Tibial nerve (tissue), 4 donors: ENCODE results near the gene SLC35G3. TPM values are rescaled to one million over a fixed set of nuclear protein-coding genes. Genes with fewer than 3 reads are reported as not detected.

ENCODE experiments used
- DNase-seq, 2 donors: peaks; one replicate each; pipeline ENCODE4 v3.0.0-alpha.2; 2019; ENCODE audit warnings: low spot score in 2 of 2
- H3K27ac ChIP-seq, 4 donors: fragments of 200-600 bp; sonication (generic) in 3 of 4; one replicate each; pipeline ENCODE4 v1.5.1; 2017 to 2019; ENCODE audit warnings: mild to moderate bottlenecking in 1 of 4
- H3K27me3 ChIP-seq, 2 donors: fragments of 200-600 bp; sonication (generic) in 1 of 2; one replicate each; pipeline versions ENCODE4 v1.5.1 to v1.6.0; 2017 to 2019
- H3K36me3 ChIP-seq, 3 donors: fragments of 200-600 bp; sonication (generic); one replicate each; pipeline ENCODE4 v1.5.1; 2018 to 2019
- H3K4me1 ChIP-seq, 4 donors: fragments of 200-600 bp; sonication (generic) in 3 of 4; one replicate each; pipeline ENCODE4 v1.5.1; 2017 to 2019
- H3K4me3 ChIP-seq, 4 donors: fragments of 200-600 bp; sonication (generic) in 3 of 4; one replicate each; pipeline ENCODE4 v1.5.1; 2017 to 2019; ENCODE audit warnings: mild to moderate bottlenecking in 1 of 4, moderate library complexity in 1 of 4
- H3K9me3 ChIP-seq, 4 donors: fragments of 200-600 bp; sonication (generic) in 3 of 4; one replicate each; pipeline ENCODE4 v1.5.1; 2017 to 2019
- CTCF ChIP-seq, 5 experiments: fragments of 200-600 bp in 3 of 5; fragments of 450-650 bp in 2 of 5; sonication (generic) in 3 of 5; IDR thresholded peaks; one replicate each; pipeline ENCODE4 v1.5.1; 2016 to 2019; ENCODE audit warnings: antibody characterized with exemption in 5 of 5, mild to moderate bottlenecking in 3 of 5, moderate library complexity in 2 of 5
- EP300 ChIP-seq, 2 donors: sonication (generic); formaldehyde crosslinking; IDR thresholded peaks; one replicate each; pipeline ENCODE4 v1.6.1; 2017; ENCODE audit warnings: antibody characterized with exemption in 2 of 2, mild to moderate bottlenecking in 1 of 2
- POLR2A ChIP-seq, 2 donors: fragments of 450-650 bp; IDR thresholded peaks; one replicate each; pipeline ENCODE4 v1.6.1; 2017; ENCODE audit warnings: antibody characterized with exemption in 2 of 2, mild to moderate bottlenecking in 2 of 2, moderate library complexity in 2 of 2
- WGBS, 2 donors: methylation state at CpG; one replicate each; pipeline ENCODE4 v1.1.5; 2018; 5-methylcytosine and 5-hydroxymethylcytosine counted together
- total RNA-seq, 4 donors: library from RNA; depleted of rRNA; stranded (reverse); fragments of >200 nt; gene quantifications; one replicate each; pipeline ENCODE4 v1.1.0, GENCODE V29; 2016

Gene SLC35G3
- total RNA-seq, 4 donors from 2014 or later = not detected

- TF ChIP-seq POLR2A (IDR thresholded peaks at IDR 0.05) (no peak), CTCF (IDR thresholded peaks at IDR 0.05) (no peak), EP300 (IDR thresholded peaks at IDR 0.05) (no peak)
- Histone ChIP-seq H3K27me3 (peaks cover 0 to 7% of the 10 kb centered on the region in 2 donors), H3K27ac (no peak overlapping the region), H3K36me3 (no peaks in the 10 kb centered on the region), H3K4me1 (no peaks in the 10 kb centered on the region), H3K9me3 (no peaks in the 10 kb centered on the region), H3K4me3 (no peak overlapping the region)
- DNase-seq = no peak
- 72 to 76% methylated on average over 13 of the region's 13 CpGs for WGBS, 2 donors
Observed at GRCh38 chr17:35160354-35161201, 33.6 kb downstream of the SLC35G3 start.

GRCh38 chr17:35159940-35160339, 34.3 kb downstream of the SLC35G3 start:
- 85 to 91% methylated on average over 2 of the region's 2 CpGs for WGBS, 2 donors
- no peak overlapping the region for H3K4me3 ChIP-seq
- DNase-seq = no peak
- TF ChIP-seq CTCF (IDR thresholded peaks at IDR 0.05) (no peak), POLR2A (IDR thresholded peaks at IDR 0.05) (no peak), EP300 (IDR thresholded peaks at IDR 0.05) (no peak)
- H3K4me1 ChIP-seq = no peaks in the 10 kb centered on the region
- H3K27me3 ChIP-seq = peaks cover 0 to 7% of the 10 kb centered on the region in 2 donors
- no peaks in the 10 kb centered on the region for H3K9me3 ChIP-seq
- H3K27ac ChIP-seq = no peak overlapping the region
- no peaks in the 10 kb centered on the region for H3K36me3 ChIP-seq

DNA sequence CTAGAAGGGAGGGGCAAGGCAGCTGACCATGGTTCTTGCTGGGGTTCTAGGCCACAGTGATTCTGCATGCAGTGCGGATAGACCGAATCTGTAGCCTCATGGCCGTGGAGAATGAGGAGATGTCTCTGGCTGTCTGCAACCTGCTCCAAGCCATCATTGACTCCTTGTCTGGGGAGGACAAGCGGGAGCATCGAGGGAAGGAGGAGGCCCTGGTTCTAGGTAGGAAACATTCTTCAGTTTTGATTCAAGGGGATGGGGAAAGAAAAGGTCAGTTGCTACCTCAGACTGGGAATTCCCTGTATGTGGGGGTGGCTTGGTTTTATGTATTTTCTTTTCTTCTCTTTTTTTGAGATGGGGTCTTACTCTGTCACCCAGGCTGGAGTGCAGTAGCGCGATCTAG, 38.9 kb downstream of the SLC35G3 start:
- Histone ChIP-seq H3K4me3 (no peak overlapping the region), H3K4me1 (no peaks in the 10 kb centered on the region), H3K9me3 (no peaks in the 10 kb centered on the region), H3K27me3 (no peaks in the 10 kb centered on the region), H3K27ac (no peak overlapping the region), H3K36me3 (no peaks in the 10 kb centered on the region)
- no peak for DNase-seq
- WGBS, 2 donors = 92% methylated on average over 7 of the region's 7 CpGs
- no peak for TF ChIP-seq POLR2A (IDR thresholded peaks at IDR 0.05)
- no peak for TF ChIP-seq EP300 (IDR thresholded peaks at IDR 0.05)
- TF ChIP-seq CTCF (IDR thresholded peaks at IDR 0.05) = no peak

DNA sequence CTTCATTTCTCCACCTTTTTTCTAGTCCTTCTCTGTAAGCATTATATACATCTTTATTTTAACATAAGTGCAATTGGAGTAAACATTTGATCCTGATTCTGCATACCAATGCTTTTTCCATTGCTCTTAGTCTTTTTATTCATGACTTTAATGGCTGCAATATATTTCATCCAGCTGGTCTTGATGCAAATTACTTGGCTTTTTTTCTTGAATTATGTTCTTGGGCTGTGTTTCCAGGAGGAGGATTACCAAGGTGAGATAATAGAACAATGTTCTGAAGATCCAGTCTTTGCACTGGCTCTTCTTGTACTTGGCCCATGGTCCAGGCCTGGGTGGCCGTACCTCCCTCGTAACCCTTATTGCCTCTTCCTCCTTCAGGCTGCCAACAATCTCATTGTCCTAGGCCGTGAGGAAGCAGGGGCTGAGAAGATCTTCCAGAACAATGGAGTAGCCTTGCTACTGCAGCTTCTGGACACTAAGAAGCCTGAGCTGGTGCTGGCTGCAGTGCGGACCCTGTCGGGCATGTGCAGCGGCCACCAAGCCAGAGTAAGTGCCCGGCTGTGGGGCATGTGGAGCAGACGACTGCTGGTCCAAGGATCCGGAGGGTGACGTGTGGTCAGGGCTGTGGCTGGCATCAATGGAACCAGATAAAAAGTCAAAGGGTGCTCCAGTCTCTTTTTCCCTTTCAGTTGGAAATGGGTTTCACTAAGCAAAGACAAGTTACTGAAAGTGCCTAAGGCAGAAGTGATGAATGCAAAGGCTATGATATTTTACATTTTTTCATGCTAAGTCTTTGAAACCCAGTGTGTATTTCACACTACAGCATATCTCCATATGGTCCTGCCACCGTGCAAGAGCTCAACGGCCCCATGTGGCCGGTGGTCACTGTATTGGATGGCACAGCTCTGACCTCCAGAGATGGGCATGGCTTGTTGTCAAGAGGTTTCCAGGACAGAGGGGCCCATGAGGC, 39.7 kb downstream of the SLC35G3 start:
- no peak for DNase-seq
- TF ChIP-seq POLR2A (IDR thresholded peaks at IDR 0.05) (no peak), EP300 (IDR thresholded peaks at IDR 0.05) (no peak), CTCF (IDR thresholded peaks at IDR 0.05) (no peak)
- no peak overlapping the region for H3K4me3 ChIP-seq
- H3K27me3 ChIP-seq = no peaks in the 10 kb centered on the region
- H3K36me3 ChIP-seq = no peaks in the 10 kb centered on the region
- 85 to 91% methylated on average over 13 of the region's 13 CpGs for WGBS, 2 donors
- H3K4me1 ChIP-seq = no peaks in the 10 kb centered on the region
- no peak overlapping the region for H3K27ac ChIP-seq
- no peaks in the 10 kb centered on the region for H3K9me3 ChIP-seq
